HG02571 (cell line): Measurements from ENCODE around the gene EDN1.

Experiments
- ATAC-seq: cut with Tn5 transposase; IDR thresholded peaks from one replicate; pipeline ENCODE4 v1.9.1; 2021; ENCODE audit warnings: mild to moderate bottlenecking, moderate library complexity; ENCODE audit not compliant: unreplicated experiment

Gene EDN1

DNA sequence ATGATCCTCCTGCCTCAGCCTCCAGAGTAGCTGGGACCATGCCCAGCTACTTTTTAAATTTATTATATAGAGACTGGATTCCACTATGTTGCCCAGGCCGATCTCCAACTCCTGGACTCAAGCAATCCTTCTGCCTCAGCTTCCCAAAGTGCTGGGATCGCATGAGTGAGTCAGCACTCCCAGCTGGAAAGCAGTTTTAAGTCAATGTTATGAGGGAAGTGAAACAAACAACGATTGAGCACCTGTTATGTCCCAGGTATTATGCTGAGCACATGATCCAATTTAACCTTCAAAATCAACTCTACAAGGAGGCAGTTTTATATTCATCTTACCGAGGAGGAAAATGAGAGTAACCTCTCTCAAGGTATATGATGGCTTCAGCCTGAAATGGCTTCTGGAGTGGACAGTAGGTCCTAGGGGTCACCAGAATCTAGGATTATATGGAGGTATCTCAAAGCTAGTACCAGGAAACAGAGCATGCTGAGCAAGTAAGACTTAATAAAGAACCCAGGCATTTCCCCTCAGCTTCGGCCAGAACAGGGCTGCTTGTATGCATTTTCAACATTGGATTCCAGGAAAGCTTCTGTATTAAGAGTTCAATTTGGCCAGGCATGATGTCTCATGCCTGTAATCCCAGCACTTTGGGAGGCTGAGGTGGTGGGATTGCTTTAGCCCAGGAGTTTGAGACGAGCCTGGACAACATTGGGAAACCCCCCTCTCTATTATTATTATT is 55.0 kb downstream of the EDN1 start:
- ATAC-seq = no peak

- ATAC-seq = no peak
These were observed 55.5 kb downstream of the EDN1 start for GRCh38 chr6:12345694-12346058.
